DMS153 treated with DMSO at 0.1 percent for 48 hours (cell line): ENCODE results near the gene HOTAIR.
A peak's percentile ranks its signal among the peaks of the same experiment; 100 is the strongest.

ENCODE experiments used
- DNase-seq: peaks from one replicate; lab custom pipeline; 2025; ENCODE audit not compliant: unreplicated experiment; lab: John Stamatoyannopoulos, UW

The HOTAIR gene

GRCh38 chr12:54011665-54012532 is 37.1 kb upstream of the HOTAIR start:
- no peak for DNase-seq

GRCh38 chr12:54010972-54011664 is 36.4 kb upstream of the HOTAIR start:
- DNase-seq, result no peak

GRCh38 chr12:54010053-54010971 is 35.6 kb upstream of the HOTAIR start:
- DNase-seq, result no peak

GRCh38 chr12:54009171-54010052 is 34.7 kb upstream of the HOTAIR start:
- no peak for DNase-seq

GRCh38 chr12:54008260-54008552 is 33.5 kb upstream of the HOTAIR start:
- no peak for DNase-seq

- no peak for DNase-seq
Observed at GRCh38 chr12:54007538-54008259, 32.9 kb upstream of the HOTAIR start.

GRCh38 chr12:54006559-54007220 is 31.9 kb upstream of the HOTAIR start:
- DNase-seq, result no peak

GRCh38 chr12:54005853-54006558 is 31.3 kb upstream of the HOTAIR start:
- peak; percentile 25 for DNase-seq

- no peak for DNase-seq
Observed at GRCh38 chr12:54005531-54005852, 30.7 kb upstream of the HOTAIR start.

- no peak for DNase-seq
Observed at GRCh38 chr12:54004841-54005530, 30.2 kb upstream of the HOTAIR start.

- DNase-seq, result no peak
Observed at GRCh38 chr12:54004063-54004840, 29.5 kb upstream of the HOTAIR start.

GRCh38 chr12:54003625-54004024 is 28.9 kb upstream of the HOTAIR start:
- DNase-seq, result no peak

GRCh38 chr12:54002915-54003389 is 28.2 kb upstream of the HOTAIR start:
- no peak for DNase-seq

- DNase-seq, result no peak
Observed at GRCh38 chr12:54002278-54002914, 27.6 kb upstream of the HOTAIR start.

GRCh38 chr12:54001283-54002187 is 26.8 kb upstream of the HOTAIR start:
- DNase-seq, result no peak
